LNCaP clone FGC (cell line): ENCODE measurements around the gene SOX8.

Source experiments
- DNase-seq: peaks from one replicate; pipeline ENCODE4 v3.0.0-alpha.2; 2011; ENCODE audit warnings: low read depth
- H3K4me3 ChIP-seq: 2 replicates; pipeline ENCODE4 v1.5.1; 2011; ENCODE audit warnings: mild to moderate bottlenecking, low read depth, low read length, control low read depth
- TF ChIP-seq, protein P1 (sequence below): IDR thresholded peaks from 2 replicates; pipeline ENCODE4 v1.5.1; 2012; ENCODE audit warnings: mild to moderate bottlenecking; ENCODE audit not compliant: control insufficient read depth, insufficient read depth; ENCODE audit errors: extremely low read depth

The SOX8 gene

DNA sequence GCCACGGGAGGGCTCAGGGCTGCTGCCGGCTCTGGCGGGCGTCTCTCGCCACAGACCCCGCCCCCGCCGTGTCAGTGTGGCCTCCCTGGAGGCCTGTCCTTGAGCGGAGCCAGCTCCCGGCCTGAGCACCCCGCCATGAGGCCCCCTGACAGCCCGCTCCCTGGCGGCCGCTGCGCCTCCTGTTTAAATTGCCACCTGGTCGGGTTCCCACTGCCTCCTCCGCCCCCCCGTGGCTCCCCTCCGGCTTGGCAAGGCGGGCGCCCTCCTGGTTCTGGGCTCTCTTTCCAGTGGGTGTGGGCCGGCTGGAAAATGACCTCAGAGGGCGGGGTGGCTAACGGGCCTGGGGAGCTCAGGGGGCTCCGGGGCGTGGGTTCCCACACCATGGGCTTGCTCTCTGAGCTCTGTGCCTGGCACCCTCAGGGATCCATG, 48.9 kb downstream of the SOX8 start:
- H3K4me3 ChIP-seq: no peak overlapping the region
- no peak for DNase-seq
- TF ChIP-seq, protein P1, sequence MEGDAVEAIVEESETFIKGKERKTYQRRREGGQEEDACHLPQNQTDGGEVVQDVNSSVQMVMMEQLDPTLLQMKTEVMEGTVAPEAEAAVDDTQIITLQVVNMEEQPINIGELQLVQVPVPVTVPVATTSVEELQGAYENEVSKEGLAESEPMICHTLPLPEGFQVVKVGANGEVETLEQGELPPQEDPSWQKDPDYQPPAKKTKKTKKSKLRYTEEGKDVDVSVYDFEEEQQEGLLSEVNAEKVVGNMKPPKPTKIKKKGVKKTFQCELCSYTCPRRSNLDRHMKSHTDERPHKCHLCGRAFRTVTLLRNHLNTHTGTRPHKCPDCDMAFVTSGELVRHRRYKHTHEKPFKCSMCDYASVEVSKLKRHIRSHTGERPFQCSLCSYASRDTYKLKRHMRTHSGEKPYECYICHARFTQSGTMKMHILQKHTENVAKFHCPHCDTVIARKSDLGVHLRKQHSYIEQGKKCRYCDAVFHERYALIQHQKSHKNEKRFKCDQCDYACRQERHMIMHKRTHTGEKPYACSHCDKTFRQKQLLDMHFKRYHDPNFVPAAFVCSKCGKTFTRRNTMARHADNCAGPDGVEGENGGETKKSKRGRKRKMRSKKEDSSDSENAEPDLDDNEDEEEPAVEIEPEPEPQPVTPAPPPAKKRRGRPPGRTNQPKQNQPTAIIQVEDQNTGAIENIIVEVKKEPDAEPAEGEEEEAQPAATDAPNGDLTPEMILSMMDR: no peak

DNA sequence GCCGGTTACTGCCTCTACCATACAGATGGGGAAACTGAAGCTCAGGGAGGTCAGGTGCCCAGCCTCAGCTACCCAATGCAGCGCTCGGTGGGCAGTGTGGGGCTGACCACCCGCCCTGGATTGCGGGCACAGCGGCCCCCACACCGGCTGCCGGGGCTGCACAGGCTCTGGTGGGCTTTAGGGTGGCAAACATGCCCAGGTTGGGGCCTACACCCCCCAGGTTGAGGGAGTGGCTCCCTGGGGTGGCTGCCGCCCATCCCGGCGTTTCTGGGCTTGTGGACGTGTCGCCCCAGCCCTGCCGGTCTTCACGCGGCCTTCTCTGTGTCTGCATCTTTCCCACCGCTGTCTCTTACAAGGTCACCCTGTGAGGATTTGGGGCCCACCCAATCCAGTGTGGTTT, 50.1 kb downstream of the SOX8 start:
- DNase-seq: no peak
- TF ChIP-seq, protein P1: no peak
- H3K4me3 ChIP-seq: no peak overlapping the region

DNA sequence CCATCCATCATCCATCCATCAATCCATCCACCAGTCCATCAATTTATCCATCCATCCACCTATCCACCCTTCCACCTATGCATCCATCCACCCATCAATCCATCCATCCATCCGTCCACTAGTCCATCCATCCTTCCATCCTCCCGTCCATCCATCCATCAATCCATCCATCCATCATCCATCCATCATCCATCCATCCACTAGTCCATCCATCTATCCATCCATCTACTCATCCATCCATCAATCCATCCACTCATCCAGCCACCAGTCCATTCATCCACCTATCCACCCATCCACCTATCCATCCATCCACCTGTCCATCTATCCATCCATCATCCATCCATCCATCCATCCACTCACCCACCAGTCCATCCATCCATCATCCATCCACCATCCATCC, 51.0 kb downstream of the SOX8 start:
- TF ChIP-seq, protein P1: no peak
- no peak for DNase-seq
- no peak overlapping the region for H3K4me3 ChIP-seq

DNA sequence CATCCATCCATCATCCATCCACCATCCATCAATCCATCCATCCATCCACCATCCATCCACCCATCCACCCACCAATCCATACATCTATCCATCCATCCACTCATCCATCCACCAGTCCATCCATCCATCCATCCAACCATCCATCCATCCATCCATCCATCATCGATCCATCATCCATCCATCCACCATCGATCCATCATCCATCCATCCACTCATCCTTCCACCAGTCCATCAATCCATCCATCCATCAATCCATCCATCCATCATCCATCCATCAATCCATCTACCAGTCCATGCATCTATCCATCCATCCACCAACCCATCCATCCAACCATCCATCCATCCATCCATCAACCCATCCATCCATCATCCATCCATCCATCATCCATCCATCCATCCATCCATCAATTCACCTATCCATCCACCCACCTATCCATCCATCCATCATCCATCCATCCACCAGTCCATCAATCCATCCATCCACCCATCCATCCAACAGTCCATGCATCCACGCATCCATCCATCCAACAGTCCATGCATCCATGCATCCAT, 51.6 kb downstream of the SOX8 start:
- TF ChIP-seq, protein P1: no peak
- DNase-seq: no peak
- H3K4me3 ChIP-seq: no peak overlapping the region

DNA sequence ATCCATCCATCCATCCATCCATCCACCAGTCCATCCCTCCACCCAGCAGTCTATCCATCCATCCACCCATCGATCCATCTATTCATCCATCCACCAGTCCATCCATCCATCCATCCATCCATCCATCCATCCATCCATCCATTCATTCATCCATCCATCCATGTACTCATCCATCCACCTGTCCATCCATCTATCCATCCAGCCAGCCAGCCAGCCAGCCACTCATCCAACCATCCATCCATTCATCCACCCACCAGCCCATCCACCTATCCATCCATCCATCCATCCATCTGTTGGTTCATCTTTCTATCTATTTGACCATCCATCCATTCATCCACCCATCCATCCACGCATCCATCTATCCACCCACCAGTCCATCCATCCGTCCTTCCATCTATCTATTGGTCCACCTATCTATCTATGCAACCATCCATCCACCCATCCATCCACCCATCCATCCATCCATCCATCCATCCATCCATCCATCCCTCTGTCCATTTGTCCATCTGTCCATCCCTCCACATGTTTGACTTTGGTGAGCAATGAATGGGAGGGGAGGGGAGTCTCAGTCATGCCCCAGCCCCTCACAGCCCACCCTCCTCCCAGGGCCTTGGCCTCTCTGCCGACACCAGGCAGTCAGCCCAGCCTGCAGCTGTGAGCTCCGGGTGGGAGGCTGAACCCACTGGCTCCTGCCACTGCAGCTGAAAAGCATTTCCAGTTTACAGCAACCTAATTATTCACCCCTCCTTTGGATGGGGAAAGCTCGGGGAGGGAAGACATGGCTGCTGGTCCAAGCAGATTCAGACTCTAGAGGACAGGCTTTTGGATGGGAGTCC, 52.9 kb downstream of the SOX8 start:
- TF ChIP-seq, protein P1: no peak
- DNase-seq: no peak

DNA sequence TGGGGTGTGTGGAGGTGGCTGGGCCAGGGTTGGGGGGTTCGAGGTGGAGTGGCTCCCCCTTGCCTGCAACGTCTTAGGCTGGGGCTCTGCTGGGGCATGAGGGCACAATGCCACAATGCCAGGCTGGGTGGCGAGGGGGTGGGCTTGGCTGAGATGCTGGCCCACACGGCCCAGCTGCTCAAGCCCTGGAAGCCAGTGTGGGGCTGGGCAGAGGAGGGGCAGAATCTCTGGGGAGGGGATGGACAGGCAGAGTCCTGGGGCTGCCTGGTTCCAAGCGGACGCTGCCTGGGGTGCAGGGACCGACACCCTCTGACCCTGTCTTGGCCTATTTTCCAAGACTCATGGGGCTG, 53.5 kb downstream of the SOX8 start:
- no peak for DNase-seq
- TF ChIP-seq, protein P1: no peak

More for the DNA sequence above, 52.9 kb downstream of the SOX8 start:
- no peak overlapping the region for H3K4me3 ChIP-seq

More for the DNA sequence above, 53.5 kb downstream of the SOX8 start:
- no peak overlapping the region for H3K4me3 ChIP-seq
